Measurements from ENCODE around the gene GREB1.

Gene GREB1

GRCh38 chr2:11540996-11541692 lies 7.3 kb downstream of the GREB1 start:
- DNase-seq, result no peak

- no peak for DNase-seq
Observed at GRCh38 chr2:11541693-11542274, 7.9 kb downstream of the GREB1 start.

- DNase-seq, result no peak
Observed at GRCh38 chr2:11542275-11542819, 8.5 kb downstream of the GREB1 start.

DNA sequence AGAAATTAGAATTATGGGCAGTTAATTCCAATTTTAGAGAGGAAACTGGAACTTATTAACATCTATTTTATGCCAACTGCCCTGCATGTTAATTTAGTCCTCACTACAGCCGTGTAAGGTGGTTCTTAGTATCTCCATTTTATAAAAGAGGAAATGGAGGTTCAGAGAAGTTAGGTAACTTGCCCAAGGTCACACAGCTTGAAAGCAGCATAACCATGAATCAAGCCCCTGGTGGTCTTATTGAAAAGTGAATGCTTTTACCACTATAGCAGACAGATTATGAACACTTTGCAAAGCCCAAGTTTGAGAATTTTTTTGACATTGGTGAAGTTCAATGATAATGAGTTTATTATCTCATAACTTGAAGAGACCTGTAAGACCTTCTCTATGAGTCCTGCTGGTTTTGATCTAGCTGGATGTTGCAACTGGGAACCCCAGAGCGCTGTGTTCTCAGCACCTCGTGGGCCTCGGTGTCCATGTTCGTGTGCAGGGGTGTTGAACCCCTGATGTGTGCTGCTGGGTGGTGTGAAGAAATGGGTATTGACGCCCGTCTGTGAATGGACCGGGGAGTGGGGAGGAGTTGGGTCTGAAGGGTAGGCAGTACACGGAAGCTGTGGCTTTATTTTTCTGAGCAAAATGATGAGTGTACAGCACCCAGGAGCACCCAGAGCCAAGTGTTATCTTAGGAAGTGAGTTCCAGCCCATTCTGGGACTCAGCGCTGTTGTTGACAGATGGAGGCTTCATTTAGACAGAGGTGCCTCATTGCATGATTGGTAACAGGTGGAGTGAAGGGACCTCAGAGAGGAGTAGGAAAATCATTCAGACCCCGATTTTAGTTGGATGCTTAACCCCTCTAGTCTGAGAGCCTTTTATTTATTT lies 9.7 kb downstream of the GREB1 start:
- no peak for DNase-seq

GRCh38 chr2:11546072-11546471 lies 12.2 kb downstream of the GREB1 start:
- DNase-seq, result no peak

GRCh38 chr2:11547912-11548497 lies 14.2 kb downstream of the GREB1 start:
- no peak for DNase-seq

DNA sequence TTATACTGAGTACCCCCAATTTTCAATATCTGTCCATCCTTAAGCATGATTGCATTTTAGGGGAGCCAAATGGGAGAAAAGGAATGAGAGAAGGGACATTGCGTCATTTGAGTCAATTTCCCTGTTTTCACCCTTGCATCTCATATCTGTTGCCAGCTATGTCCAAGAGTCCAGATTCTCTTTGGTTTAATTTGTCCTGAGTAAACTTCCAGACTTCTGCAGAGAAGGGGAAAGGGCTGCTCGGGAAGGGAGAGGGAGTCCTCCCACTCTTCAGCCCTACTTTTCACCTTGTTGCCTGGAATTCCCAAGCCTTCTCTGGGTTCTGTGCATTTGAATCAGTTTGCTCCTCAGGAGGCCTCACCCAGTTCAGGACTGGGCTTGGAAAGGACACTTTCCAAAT lies 16.5 kb downstream of the GREB1 start:
- no peak for DNase-seq

- DNase-seq, result no peak
Observed at GRCh38 chr2:11550901-11551568, 17.2 kb downstream of the GREB1 start.

- DNase-seq, result no peak
Observed at GRCh38 chr2:11551569-11552259, 17.9 kb downstream of the GREB1 start.

DNA sequence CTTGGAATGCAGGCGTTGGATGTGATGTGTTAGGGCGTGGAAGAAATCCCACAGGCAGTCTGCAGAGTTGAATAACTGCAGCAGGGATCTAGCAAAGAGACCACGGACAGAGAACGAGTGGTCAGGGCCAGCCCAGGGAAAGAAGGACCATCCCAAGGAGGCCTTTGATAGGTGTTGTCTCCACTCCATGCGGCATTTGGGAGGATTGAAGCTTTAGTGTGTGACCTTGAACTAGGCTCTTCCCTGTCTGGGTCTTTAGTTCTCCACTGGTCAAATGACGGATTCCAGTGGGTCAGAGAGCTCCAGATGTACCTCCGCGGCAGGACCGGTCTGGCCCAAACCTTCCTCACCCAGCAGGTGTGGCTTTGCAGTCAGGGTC lies 18.4 kb downstream of the GREB1 start:
- no peak for DNase-seq

DNA sequence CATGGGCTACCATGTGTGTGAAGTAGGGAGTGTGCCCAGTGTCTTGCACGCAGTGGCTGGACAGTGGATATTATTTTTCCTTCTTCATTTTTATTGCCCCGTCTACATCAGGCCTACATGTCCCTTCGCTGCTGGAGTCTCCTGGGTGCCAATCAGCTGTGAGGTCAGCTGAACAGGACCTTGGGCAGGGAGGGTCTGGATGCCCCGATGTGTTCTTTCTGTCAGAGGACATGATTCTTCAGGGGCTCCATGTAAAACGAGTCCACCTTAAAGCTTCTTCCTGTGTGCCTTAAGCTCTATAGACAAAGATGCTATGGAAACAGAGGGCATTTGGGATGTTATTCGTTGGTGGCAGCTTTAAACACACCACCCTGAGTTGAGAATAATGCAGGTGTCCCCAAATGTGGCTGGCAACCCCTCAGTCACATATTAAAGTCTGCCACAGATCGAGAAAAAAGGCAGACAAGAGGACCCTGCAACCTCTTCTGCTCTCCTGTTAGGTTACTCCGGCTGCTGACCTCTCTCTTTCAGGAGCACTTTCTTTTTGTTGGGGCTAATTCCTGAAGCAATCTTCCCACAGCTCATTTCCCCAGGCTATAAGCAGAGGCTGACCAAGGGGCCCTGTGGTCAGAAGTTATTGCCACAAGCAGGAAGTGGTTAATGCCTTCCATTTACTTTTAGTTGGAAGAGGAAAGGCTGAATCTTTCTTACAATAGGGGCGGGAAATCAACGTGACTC lies 20.0 kb downstream of the GREB1 start:
- no peak for DNase-seq

GRCh38 chr2:11554399-11554716 lies 20.5 kb downstream of the GREB1 start:
- DNase-seq, result no peak

DNA sequence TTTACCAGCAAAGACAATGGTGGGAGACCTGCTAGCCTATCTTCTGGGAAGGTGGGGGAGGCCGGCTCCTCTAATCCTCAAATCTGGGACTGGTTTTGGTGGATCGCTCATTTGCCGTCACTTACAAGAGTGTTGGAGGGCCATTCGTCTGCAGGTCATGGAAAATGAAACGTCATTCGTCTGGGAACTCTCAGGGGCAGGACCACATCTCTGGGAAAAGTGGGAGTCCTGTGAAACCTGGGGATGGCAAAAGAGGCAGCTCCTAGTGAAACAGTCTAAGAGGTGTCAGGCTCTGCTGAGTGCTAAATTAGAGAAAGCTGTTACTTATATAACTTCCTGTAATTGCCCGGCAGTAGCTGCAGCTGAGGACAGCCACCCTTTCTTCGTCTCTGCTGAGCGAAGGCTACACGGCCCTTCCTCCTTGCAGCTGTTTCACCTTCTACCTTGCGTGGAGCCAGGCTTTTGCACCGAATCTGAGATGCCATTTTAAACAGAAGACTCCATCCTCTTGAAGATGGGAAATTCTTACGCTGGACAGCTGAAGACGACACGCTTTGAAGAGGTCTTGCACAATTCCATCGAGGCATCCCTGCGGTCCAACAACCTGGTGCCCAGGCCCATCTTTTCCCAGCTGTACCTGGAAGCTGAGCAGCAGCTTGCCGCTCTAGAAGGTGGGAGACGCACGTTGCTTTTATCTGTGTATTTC lies 22.4 kb downstream of the GREB1 start:
- DNase-seq, result no peak

- DNase-seq, result no peak
Observed at GRCh38 chr2:11558214-11558886, 24.5 kb downstream of the GREB1 start.

GRCh38 chr2:11559066-11559785 lies 25.4 kb downstream of the GREB1 start:
- no peak for DNase-seq

DNA sequence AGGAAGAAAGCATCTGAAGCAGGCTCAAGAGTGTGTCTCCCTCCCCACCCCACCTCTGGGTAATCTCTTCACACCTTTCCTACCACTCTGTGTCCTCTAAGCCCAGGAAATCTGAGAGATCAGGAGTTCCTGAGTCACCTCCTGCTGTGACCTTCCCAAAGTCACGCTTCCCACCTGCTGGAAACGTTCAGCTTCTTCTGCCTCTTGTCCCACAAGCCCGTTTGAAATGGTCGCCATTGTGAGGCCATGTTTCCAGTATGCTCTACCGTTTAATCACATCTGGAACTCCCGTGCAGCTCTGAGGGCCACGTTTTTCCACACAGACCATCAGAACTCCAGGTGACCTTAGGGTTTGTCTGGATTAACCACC lies 25.9 kb downstream of the GREB1 start:
- no peak for DNase-seq

GRCh38 chr2:11560806-11561205 lies 27.0 kb downstream of the GREB1 start:
- DNase-seq, result no peak

DNA sequence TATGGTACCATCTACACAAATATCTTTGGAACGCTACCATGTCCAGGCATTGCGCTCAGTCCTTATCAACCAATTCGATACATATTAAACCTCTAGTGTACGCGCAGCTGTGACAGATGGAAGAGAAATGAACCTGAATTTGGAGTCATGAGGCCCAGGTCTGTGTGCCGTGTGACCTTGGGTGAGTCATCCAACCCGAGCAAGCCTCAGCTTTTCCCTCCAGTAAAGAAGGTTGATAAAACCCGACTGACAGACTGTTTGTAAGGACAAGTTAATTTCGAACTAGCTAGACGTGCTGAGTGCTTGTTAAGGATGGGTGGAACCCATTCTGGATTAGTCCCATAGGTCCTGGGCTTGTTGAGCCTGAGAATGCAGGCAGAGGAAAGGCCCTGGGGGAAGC lies 28.2 kb downstream of the GREB1 start:
- DNase-seq, result no peak

DNA sequence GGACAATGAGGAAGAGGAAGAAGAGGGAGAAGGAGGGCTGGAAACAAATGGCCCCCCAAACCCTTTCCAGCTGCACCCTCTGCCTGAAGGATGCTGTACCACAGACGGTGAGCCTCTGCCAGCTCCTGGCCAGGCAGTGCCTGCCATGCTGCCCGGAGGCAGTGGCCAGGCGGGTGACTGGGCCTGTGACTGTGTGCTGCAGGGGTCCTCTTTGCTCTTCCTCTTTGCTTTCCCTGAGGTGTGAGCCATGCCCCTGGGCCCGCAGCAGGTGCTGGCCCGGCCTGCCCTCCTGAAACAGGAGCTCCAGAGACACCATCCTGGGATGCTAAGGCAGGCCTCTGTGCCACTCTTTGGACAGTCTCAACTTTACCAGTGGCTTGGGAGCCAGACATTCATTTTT lies 28.6 kb downstream of the GREB1 start:
- no peak for DNase-seq

All from DMS 273 treated with DMSO at 0.1 percent for 48 hours (cell line).